Measurements from ENCODE around the gene GPC6. TPM values are rescaled to one million over a fixed set of nuclear protein-coding genes. Genes with fewer than 3 reads are reported as not detected.

The GPC6 gene
- polyA plus RNA-seq, 1 donor (not counting 4 experiments of a cell fraction or from before 2014, with no cell fraction given): 0.42 TPM

DNA sequence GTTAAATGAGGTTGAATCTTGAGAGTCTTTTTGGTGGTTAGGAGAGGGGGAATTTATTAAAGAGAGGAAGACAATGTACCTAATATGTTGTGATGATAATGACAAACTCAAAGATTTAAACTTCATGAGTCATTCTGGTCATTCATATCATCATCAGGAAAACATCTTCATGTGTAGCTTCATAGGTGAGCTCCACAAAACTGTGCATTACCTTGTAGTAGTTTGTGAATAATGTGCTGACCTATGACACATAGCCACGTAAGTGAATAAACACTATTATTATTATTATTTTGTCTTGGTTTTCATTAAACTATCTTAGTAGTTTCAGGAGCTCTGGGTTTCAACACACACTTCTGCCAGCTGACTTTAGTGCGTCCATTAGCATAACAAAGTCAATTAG lies 997 bp upstream of the GPC6 start:
- Histone ChIP-seq H3K4me3 (ENCODE audit: control insufficient read depth in 2 of 3, extremely low read depth in 1 of 3, insufficient read depth in 2 of 3, low read depth in 1 of 3, low read length in 3 of 3) (peak overlapping the region in 1 of 3 experiments; percentile 84), H3K9me1 (ENCODE audit: control insufficient read depth, extremely low read depth, insufficient read depth, low read length) (no peaks in the 10 kb centered on the region), H4K20me1 (ENCODE audit: control insufficient read depth, extremely low read depth, insufficient read depth, low read length) (no peaks in the 10 kb centered on the region), H3K27ac (ENCODE audit: control insufficient read depth, insufficient read depth, low read length) (no peak overlapping the region), H3K4me1 (ENCODE audit: control insufficient read depth, extremely low read depth, insufficient read depth, low read length) (peaks cover 7% of the 10 kb centered on the region), H3K36me3 (ENCODE audit: control insufficient read depth in 2 of 2, extremely low read depth in 1 of 2, insufficient read depth in 2 of 2, low read length in 2 of 2) (no peaks in the 10 kb centered on the region), H3K79me2 (ENCODE audit: control insufficient read depth, insufficient read depth, low read length) (no peaks in the 10 kb centered on the region), H2AFZ (ENCODE audit: control insufficient read depth, low read length) (no peak overlapping the region), H3K9me3 (ENCODE audit: control insufficient read depth, low read depth, low read length) (no peaks in the 10 kb centered on the region), H3K4me2 (ENCODE audit: control insufficient read depth, extremely low read depth, insufficient read depth, low read depth, low read length) (no peak overlapping the region), H3K27me3 (ENCODE audit: control insufficient read depth, extremely low read depth, insufficient read depth, low read length) (no peaks in the 10 kb centered on the region), H3K9ac (ENCODE audit: control insufficient read depth, extremely low read depth, insufficient read depth, low read length) (no peak overlapping the region)
- dilution Hi-C loops (cut with MboI; ENCODE audit: extremely low pct_ligation_motif_present, low sequenced_read_pairs): no loop called here
- DNase-seq (ENCODE audit: low read depth, low spot score) (no peak), FAIRE-seq (peak; percentile 48)
- TF ChIP-seq, protein P1, sequence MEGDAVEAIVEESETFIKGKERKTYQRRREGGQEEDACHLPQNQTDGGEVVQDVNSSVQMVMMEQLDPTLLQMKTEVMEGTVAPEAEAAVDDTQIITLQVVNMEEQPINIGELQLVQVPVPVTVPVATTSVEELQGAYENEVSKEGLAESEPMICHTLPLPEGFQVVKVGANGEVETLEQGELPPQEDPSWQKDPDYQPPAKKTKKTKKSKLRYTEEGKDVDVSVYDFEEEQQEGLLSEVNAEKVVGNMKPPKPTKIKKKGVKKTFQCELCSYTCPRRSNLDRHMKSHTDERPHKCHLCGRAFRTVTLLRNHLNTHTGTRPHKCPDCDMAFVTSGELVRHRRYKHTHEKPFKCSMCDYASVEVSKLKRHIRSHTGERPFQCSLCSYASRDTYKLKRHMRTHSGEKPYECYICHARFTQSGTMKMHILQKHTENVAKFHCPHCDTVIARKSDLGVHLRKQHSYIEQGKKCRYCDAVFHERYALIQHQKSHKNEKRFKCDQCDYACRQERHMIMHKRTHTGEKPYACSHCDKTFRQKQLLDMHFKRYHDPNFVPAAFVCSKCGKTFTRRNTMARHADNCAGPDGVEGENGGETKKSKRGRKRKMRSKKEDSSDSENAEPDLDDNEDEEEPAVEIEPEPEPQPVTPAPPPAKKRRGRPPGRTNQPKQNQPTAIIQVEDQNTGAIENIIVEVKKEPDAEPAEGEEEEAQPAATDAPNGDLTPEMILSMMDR (optimal IDR thresholded peaks at IDR 0.05 in 1 of 3, IDR thresholded peaks at IDR 0.05 in 1 of 3, conservative IDR thresholded peaks at IDR 0.05 in 1 of 3; ENCODE audit: extremely low read depth in 1 of 3, insufficient read depth in 2 of 3, low read length in 3 of 3): no peak
- no peak for TF ChIP-seq EZH2 (IDR thresholded peaks at IDR 0.05; ENCODE audit: low read length)

DNA sequence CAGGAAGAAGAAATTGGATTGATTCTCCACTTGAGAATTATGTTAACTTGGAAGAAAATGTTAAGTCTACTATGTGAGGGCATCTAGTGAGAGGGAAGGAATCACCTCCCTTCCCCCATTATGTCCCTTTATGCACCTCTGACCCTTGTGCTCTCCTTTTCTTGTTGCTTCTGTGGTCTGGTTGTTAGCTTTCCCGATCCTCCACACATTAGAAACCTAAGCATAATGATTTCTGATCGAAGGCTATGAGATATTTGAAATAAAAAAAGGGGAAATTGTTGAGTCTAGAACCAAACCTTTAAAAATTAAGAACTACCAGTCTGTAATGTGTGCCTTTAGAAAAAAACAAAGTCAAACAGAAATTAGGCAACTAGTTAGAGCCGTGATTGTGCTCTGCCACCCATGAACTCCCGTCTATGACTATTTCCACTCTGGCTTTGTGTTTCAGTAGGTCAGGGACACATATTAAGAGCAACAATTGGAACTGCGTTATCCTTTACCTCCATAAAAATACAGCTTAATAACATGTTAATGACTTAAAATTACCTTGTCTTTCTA lies 463 bp upstream of the GPC6 start:
- Histone ChIP-seq H3K36me3 (ENCODE audit: control insufficient read depth in 2 of 2, extremely low read depth in 1 of 2, insufficient read depth in 2 of 2, low read length in 2 of 2) (no peaks in the 10 kb centered on the region), H4K20me1 (ENCODE audit: control insufficient read depth, extremely low read depth, insufficient read depth, low read length) (no peaks in the 10 kb centered on the region), H3K27me3 (ENCODE audit: control insufficient read depth, extremely low read depth, insufficient read depth, low read length) (no peaks in the 10 kb centered on the region), H2AFZ (ENCODE audit: control insufficient read depth, low read length) (peak overlapping the region; percentile 71), H3K27ac (ENCODE audit: control insufficient read depth, insufficient read depth, low read length) (no peak overlapping the region), H3K9me3 (ENCODE audit: control insufficient read depth, low read depth, low read length) (no peaks in the 10 kb centered on the region), H3K9ac (ENCODE audit: control insufficient read depth, extremely low read depth, insufficient read depth, low read length) (peak overlapping the region; percentile 74), H3K79me2 (ENCODE audit: control insufficient read depth, insufficient read depth, low read length) (no peaks in the 10 kb centered on the region), H3K4me2 (ENCODE audit: control insufficient read depth, extremely low read depth, insufficient read depth, low read depth, low read length) (peak overlapping the region; percentile 92), H3K4me3 (ENCODE audit: control insufficient read depth in 2 of 3, extremely low read depth in 1 of 3, insufficient read depth in 2 of 3, low read depth in 1 of 3, low read length in 3 of 3) (peak overlapping the region in 2 of 3 experiments; percentile 82 to 84), H3K4me1 (ENCODE audit: control insufficient read depth, extremely low read depth, insufficient read depth, low read length) (peaks cover 7% of the 10 kb centered on the region), H3K9me1 (ENCODE audit: control insufficient read depth, extremely low read depth, insufficient read depth, low read length) (no peaks in the 10 kb centered on the region)
- FAIRE-seq (no peak), DNase-seq (ENCODE audit: low read depth, low spot score) (no peak)
- dilution Hi-C loops (cut with MboI; ENCODE audit: extremely low pct_ligation_motif_present, low sequenced_read_pairs): no loop called here
- TF ChIP-seq EZH2 (IDR thresholded peaks at IDR 0.05; ENCODE audit: low read length): no peak
- TF ChIP-seq, protein P1 (optimal IDR thresholded peaks at IDR 0.05 in 1 of 3, IDR thresholded peaks at IDR 0.05 in 1 of 3, conservative IDR thresholded peaks at IDR 0.05 in 1 of 3; ENCODE audit: extremely low read depth in 1 of 3, insufficient read depth in 2 of 3, low read length in 3 of 3): no peak

Measured in keratinocyte (primary cell).